Medulla oblongata (tissue), 1 donor: Measurements from ENCODE around the gene NMUR2.

ENCODE experiments used
- DNase-seq: peaks from one replicate; pipeline ENCODE4 v3.0.0-alpha.2; 2015; ENCODE audit errors: extremely low spot score

Gene NMUR2

GRCh38 chr5:152405145-152405544 lies at the start of gene NMUR2:
Gene NMUR2 (minus strand): TSS chr5:152405279. CDS start chr5:152405113, 166 bp downstream.
- no peak for DNase-seq

- no peak for DNase-seq
Measured at GRCh38 chr5:152443935-152444334, 38.9 kb upstream of the NMUR2 start.

GRCh38 chr5:152439791-152440190 lies 34.7 kb upstream of the NMUR2 start:
- DNase-seq, result peak; percentile 81

DNA sequence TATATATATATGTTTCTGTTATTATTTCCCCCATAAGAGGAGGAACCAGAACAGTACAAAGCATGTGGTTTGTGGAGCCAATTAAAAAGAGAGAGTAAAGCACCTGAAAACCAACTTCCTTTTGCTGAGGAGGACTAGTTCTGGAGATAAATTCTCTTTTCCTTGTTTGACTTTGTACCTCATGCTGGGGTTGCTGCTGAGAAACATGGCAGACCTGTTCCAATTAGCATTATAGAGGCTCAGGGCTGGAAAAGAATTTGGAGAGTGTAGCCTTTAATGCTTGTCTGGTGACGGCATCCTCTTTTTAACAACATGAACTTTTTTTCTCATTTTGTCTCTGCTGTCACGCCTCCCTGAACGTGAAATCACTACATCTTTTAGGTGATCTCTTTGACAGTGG lies 32.8 kb upstream of the NMUR2 start:
- DNase-seq, result no peak

DNA sequence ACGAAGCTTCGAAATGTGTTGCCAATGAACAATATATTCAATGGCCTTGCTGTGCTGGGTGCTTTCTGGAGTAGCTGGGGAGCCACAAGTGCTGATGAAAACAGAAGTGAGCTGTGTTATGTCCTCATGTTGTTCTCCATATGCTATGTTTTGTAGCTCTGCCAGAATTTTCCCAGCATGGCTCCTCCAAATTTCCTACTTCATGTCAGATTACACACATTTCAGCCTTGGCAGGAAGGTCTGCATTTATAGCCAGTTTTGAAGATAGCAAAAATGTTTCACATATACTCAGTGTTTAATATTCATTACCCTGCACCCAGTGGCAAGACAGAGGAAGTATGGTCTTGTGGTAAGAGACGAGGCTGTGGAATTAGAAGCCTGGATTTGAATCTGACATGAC lies 22.6 kb upstream of the NMUR2 start:
- peak; percentile 33 for DNase-seq

DNA sequence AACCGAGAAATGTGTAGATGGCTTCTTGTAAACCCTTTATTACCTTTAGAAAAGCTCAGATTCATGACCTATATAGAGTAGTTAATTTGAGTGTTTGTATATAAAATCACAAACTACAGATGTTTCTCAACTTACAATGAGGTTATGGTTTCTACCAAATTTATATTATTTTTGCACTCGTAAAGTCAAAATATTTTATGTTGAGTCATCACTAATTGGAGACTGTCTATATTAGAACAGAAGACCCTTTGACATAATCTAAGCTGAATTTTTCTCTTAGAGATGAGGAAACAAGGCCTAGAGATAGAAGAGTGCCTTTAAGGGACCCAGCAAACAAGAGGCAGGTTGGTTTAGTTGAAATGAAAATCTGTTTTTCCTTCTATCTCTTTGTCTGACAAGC lies 20.0 kb upstream of the NMUR2 start:
- no peak for DNase-seq

DNA sequence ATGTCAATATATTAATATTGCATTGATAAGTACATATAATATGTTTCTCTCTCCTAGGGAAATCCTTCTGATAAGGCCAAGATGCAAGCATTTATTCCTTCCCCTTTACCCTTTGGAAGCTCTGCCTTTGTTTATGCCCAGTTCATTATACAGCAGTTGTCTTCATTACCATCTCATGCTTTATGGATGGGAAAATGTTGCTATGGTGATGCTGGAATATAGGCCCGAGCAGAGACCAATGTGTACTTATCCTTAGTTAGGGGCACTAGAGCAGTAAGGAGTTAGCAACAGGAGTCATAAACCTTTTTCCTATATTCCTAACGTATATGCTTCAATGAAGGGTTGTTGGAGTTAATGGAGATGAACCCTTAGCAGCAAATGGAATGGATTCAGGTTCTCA lies 19.4 kb upstream of the NMUR2 start:
- no peak for DNase-seq

- DNase-seq, result no peak
Measured at GRCh38 chr5:152422081-152422480, 17.0 kb upstream of the NMUR2 start.

- peak; percentile 37 for DNase-seq
Measured at GRCh38 chr5:152412129-152412528, 7.0 kb upstream of the NMUR2 start.

- DNase-seq, result no peak
Measured at GRCh38 chr5:152406082-152406481, 1.0 kb upstream of the NMUR2 start.

DNA sequence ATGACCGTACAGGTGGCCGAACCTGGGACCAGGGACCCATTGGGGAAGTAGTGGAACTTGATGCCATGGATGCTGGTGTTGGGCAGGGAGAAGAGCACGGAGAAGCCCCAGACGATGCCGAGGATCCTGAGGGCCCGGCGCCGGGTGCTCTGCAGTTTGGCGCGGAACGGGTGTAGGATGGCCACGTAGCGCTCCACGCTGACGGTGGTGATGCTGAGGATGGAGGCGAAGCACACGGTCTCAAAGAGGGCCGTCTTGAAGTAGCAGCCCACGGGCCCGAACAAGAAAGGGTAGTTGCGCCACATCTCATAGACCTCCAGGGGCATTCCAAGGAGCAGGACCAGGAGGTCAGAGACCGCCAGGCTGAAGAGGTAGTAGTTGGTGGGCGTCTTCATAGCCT lies 585 bp downstream of the NMUR2 start:
- DNase-seq, result no peak

GRCh38 chr5:152403046-152403445 lies 2.0 kb downstream of the NMUR2 start:
- DNase-seq, result no peak

- no peak for DNase-seq
Measured at GRCh38 chr5:152400846-152401245, 4.2 kb downstream of the NMUR2 start.

- DNase-seq, result no peak
Measured at GRCh38 chr5:152397581-152397980, 7.5 kb downstream of the NMUR2 start.

GRCh38 chr5:152393441-152393840 lies 11.6 kb downstream of the NMUR2 start:
- DNase-seq, result no peak

DNA sequence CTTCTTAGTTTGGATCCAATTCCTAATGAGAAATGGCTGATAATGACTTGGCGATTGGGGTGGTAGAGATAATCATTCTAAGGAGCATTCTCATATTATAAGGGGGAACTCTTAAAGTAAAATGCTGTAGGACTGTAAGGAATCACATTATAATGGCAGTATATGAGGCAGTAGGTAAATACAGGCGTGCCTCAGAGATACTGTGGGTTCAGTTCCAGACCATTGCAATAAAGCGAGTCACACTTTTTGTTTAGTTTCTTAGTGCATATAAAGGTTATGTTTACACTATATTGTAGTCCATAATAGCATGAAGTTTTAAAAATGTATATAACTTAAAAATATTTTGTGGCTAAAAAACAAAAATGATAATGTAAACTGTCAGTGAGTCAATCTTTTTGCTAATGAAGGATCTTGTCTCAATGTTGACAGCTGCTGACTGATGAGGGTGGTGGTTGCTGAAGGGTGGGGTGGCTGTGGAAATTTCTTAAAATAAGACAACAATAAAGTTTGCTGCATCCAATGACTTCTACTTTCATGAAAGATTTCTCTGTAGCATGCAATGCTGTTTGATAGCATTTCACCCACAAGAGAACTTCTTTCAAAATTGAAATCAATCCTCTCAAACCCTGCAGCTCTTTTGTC lies 15.8 kb downstream of the NMUR2 start:
- DNase-seq, result no peak

GRCh38 chr5:152388610-152389009 lies 16.5 kb downstream of the NMUR2 start:
- no peak for DNase-seq

DNA sequence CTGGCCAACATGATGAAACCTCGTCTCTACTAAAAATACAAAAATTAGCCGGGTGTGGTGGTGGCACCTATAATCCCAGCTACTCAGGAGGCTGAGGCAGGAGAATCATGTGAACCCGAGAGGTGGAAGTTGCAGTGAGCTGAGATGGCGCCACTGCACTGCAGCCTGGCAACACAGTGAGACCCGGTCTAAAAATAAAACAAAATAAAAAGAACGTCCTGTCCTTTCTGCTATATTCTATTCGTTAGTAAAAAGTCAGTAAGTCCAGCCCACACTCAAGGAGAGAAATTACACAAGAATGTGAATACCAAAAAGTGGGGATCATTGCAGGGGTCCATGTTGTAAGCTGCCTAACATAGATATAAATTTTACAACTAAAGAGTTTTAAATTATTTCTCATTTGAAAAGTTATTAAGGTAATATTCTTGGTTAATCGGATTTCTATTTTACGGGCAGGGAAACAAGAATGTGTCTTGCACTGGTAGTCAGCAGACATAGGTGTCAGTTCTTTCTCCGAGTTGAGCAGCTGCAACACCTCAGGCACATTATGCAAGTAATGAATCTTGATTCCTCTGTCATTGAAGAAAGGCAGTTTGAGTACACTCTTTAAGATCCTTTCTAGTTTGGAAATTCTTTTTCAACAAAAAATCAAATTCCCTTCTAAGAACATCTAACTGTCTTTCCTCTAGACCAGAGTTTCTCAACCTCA lies 24.5 kb downstream of the NMUR2 start:
- DNase-seq, result no peak

DNA sequence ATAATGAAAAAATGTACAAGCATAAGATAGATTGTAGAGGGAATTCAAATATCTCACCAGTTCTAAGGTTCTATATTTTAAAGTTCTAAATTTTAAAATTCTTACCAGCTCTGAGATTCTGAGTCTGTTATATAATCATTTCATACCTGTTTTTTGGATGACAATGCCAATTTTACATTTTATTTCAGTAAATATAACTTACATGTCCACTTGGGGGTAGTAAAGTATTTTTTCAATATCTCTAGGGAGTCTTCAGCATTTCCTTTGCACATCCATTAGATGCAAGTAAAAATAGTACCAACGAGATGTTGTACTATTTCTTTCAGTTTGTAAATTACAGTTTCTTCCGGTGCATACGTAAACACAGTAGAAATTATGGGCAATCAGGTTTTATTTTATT lies 25.7 kb downstream of the NMUR2 start:
- peak; percentile 50 for DNase-seq

- no peak for DNase-seq
Measured at GRCh38 chr5:152378730-152379129, 26.3 kb downstream of the NMUR2 start.

DNA sequence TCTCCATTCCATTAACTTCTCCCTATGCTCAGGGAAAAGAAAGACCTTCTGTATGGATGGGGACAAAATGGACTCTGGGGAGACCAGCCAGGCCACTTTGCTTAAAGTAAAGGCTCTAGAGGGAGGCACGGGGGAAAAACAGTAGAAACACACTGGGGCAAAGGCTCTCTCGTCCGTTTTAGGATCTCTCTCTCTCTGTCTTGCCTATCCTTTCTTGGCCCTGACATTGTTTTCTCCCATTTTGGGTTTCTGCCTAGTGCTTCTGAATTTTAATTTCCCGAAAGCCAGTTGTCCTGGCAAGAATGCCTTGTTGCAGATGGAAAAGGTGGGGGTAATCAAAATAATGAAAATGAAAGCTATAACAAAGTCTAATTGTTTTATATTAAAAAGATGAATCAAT lies 28.2 kb downstream of the NMUR2 start:
- DNase-seq, result peak; percentile 46

DNA sequence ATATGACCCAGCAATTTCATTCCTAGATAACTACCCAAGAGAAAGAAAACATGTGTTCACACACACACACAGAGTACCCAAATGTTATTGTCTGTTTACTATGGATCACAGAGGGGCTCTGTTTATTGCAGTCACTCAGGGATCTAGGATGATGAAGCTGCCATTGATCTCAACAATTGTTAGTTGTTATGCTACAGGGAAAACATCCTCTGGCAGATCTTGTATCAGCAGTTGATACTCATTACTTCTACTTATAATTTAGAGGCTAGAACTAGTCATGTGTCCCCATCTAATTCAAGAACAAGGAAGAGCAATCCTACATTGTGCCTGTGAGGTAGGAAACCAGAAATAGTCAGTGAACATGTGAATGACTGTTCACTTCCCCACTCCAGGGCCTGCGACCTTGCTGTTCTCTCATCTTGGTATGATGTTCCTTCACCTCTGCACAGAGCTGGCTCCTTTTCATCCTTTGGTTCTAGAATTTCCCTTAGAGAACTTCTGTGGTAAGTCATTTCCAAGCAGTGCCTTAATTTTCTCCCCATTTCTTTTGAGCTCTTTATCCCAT lies 30.3 kb downstream of the NMUR2 start:
- peak; percentile 47 for DNase-seq

- DNase-seq, result no peak
Measured at GRCh38 chr5:152372875-152373274, 32.2 kb downstream of the NMUR2 start.
